Adrenal gland (tissue), 12 donors: ENCODE measurements around the gene PLAAT1. TPM values are rescaled to one million over a fixed set of nuclear protein-coding genes. Genes with fewer than 3 reads are reported as not detected.

Experiments used
- DNase-seq, 7 donors: peaks; one replicate each; pipeline ENCODE4 v3.0.0-alpha.2; 2019 to 2020
- H3K27ac ChIP-seq, 5 donors: fragments of 200-600 bp; sonication (generic) in 4 of 5; 1 replicate in 3 of 5; 2 replicates in 2 of 5; pipeline versions ENCODE4 v1.5.1 to v1.8.0; 2016 to 2020; ENCODE audit warnings: mild to moderate bottlenecking in 1 of 5
- H3K27me3 ChIP-seq: fragments of 200-600 bp; 2 replicates; pipeline ENCODE4 v1.8.0; 2021
- H3K36me3 ChIP-seq, 2 donors: fragments of 200-600 bp; replicated peaks in 1 of 2; 1 replicate in 1 of 2; 2 replicates in 1 of 2; pipeline versions ENCODE4 v1.5.1 to v1.8.0; 2018 to 2022
- H3K4me1 ChIP-seq, 2 donors: fragments of 200-600 bp; replicated peaks in 1 of 2; 1 replicate in 1 of 2; 2 replicates in 1 of 2; pipeline versions ENCODE4 v1.5.1 to v1.8.0; 2018 to 2021
- H3K4me3 ChIP-seq, 4 donors: fragments of 200-600 bp; sonication (generic) in 3 of 4; one replicate each; pipeline ENCODE4 v1.5.1; 2016 to 2018
- H3K9me3 ChIP-seq, 3 donors: fragments of 200-600 bp; sonication (generic) in 1 of 3; replicated peaks in 1 of 3; 1 replicate in 2 of 3; 2 replicates in 1 of 3; pipeline versions ENCODE4 v1.5.1 to v1.8.0; 2016 to 2021
- POLR2A ChIP-seq, 2 donors: fragments of 450-650 bp; IDR thresholded peaks; one replicate each; pipeline ENCODE4 v1.6.1; 2017; ENCODE audit warnings: antibody characterized with exemption in 2 of 2, mild to moderate bottlenecking in 2 of 2, moderate library complexity in 1 of 2
- WGBS, 4 donors: extraction: QIAGEN DNeasy Blood & Tissue Kit in 2 of 4; methylation state at CpG; one replicate each; pipeline versions ENCODE4 v1.1.5 to v1.1.7; 2013 to 2017; 5-methylcytosine and 5-hydroxymethylcytosine counted together
- intact Hi-C, 2 donors: fragments of 100-400 bp; cut with DNase I; formaldehyde crosslinking; loops; one replicate each; pipeline versions ENCODE4 v1.14.1 to v1.15.0; 2022 to 2023
- polyA plus RNA-seq, 3 donors: library from polyadenylated mRNA; stranded (reverse); fragments of 200-250 nt in 2 of 3; fragments of 350-450 nt in 1 of 3; fragmentation: Illumina TruSeq in 1 of 3; extraction: RNeasy Lipid Tissue Mini Kit (QIAGEN cat#74804) in 1 of 3; gene quantifications; one replicate each; pipeline ENCODE4 v1.2.3, GENCODE V29; 2013 to 2014
- total RNA-seq, 9 donors: library from RNA; depleted of rRNA in 4 of 9; stranded (reverse); fragments of >200 nt in 4 of 9; fragments of 120-200 nt in 1 of 9; fragmentation: NEBNext Ultra II Directional in 1 of 9; extraction: Animal tissue kit (Norgen Biotek cat#: 25700) in 1 of 9; gene quantifications; one replicate each; pipeline versions ENCODE4 v1.1.0 to v1.2.4, GENCODE V29; 2013 to 2023
- TF ChIP-seq, protein P1 (sequence below), 6 experiments: fragments of 450-650 bp in 4 of 6; fragments of 200-600 bp in 2 of 6; sonication (generic) in 1 of 6; IDR thresholded peaks; 1 replicate in 5 of 6; 2 replicates in 1 of 6; pipeline versions ENCODE4 v1.5.1 to v1.8.0; 2016 to 2021; ENCODE audit warnings: antibody characterized with exemption in 6 of 6, mild to moderate bottlenecking in 2 of 6, moderate library complexity in 1 of 6
- donor health status: healthy with polysubstance abuse.
- donor health status: Bipolar disorder and iron deficiency.
- donor health status: DM: yes; HTN: yes; CAD: no.
- donor health status: DM: no; HTN: no; CAD: no.
- donor health status: DM: no; HTN: no; CAD: no.
- donor health status: DM: yes; HTN: yes; CAD: no.

Gene PLAAT1
- total and polyA plus RNA-seq, 12 donors: 0.84 to 8.6 (median 3.0) TPM

DNA sequence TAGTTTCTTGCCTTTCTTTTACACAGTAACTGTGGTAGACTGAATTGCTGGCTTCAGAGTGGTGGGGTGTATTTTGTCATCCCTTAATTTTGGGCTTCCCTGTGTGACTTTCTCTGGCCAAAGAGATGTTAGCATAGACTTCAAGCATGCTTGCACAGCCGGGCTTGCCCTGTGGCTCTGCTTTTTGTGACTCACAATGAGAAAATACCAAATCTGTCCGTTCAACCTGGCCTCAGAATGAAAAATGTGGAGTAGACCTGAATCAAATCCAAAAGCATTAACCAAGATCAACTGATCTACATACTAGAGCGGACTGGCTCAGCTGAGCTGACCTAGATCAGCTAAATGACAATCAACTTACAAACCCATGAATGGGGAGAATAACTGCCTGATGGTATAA, 51.4 kb downstream of the PLAAT1 start:
- WGBS, 4 donors: 34 to 78% (median 65%) methylated on average over 3 of the region's 3 CpGs
- no peaks in the 10 kb centered on the region for H3K27me3 ChIP-seq

DNA sequence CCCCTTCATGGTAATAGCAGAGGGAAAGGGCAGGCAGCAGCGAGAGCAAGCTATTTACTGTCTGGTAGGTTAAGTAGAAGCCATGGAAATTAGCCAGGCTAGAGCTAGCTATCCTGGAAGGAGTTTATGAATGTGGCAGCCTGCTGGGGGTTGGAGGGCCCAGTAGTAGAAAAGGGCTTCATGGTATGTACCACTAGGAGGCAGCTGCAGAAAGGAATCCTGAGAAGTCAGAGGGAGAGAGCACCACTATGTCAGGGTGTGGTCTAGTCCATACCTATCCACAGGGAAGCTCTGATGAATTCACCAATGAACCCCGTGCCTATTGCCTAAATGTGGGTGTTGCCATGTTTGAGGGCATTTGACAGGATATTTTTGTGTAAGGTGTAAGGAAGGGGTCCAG, 55.0 kb downstream of the PLAAT1 start:
- Histone ChIP-seq H3K9me3 (no peaks in the 10 kb centered on the region), H3K4me3 (no peak overlapping the region), H3K27me3 (no peaks in the 10 kb centered on the region), H3K27ac (no peak overlapping the region), H3K4me1 (no peaks in the 10 kb centered on the region), H3K36me3 (no peaks in the 10 kb centered on the region)
- no peak for TF ChIP-seq POLR2A (IDR thresholded peaks at IDR 0.05)
- TF ChIP-seq, protein P1, sequence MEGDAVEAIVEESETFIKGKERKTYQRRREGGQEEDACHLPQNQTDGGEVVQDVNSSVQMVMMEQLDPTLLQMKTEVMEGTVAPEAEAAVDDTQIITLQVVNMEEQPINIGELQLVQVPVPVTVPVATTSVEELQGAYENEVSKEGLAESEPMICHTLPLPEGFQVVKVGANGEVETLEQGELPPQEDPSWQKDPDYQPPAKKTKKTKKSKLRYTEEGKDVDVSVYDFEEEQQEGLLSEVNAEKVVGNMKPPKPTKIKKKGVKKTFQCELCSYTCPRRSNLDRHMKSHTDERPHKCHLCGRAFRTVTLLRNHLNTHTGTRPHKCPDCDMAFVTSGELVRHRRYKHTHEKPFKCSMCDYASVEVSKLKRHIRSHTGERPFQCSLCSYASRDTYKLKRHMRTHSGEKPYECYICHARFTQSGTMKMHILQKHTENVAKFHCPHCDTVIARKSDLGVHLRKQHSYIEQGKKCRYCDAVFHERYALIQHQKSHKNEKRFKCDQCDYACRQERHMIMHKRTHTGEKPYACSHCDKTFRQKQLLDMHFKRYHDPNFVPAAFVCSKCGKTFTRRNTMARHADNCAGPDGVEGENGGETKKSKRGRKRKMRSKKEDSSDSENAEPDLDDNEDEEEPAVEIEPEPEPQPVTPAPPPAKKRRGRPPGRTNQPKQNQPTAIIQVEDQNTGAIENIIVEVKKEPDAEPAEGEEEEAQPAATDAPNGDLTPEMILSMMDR (IDR thresholded peaks at IDR 0.05): no peak
- DNase-seq: no peak
- 84 to 94% (median 86%) methylated on average over 2 of the region's 2 CpGs for WGBS, 4 donors
- intact Hi-C loops: no loop called here

More for the DNA sequence above, 51.4 kb downstream of the PLAAT1 start:
- no peak overlapping the region for H3K27ac ChIP-seq
- intact Hi-C loops: no loop called here
- H3K4me1 ChIP-seq: no peaks in the 10 kb centered on the region
- peak in 1 of 7 donors; percentile 23 for DNase-seq
- H3K36me3 ChIP-seq: no peaks in the 10 kb centered on the region
- no peak for TF ChIP-seq POLR2A (IDR thresholded peaks at IDR 0.05)
- TF ChIP-seq, protein P1 (IDR thresholded peaks at IDR 0.05): no peak
- H3K4me3 ChIP-seq: no peak overlapping the region
- no peaks in the 10 kb centered on the region for H3K9me3 ChIP-seq

DNA sequence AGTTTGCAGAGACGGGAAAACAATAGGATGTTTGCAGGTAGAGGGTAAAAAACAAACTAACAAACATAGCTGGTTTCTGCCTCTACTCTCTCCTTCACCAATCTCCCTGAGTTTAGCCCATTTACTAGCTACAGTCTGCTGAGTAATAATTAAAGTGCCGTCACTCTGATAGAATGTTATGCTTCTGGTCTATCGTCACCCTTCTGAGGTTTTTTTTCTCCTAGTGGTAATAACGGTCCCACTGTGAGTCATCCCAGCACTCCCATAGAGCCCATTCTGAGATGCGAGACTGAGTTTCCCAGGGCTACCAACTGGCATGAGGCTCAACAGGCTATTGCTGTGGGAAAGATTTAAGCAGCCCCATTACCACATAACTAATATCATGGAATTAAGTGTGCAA, 56.4 kb downstream of the PLAAT1 start:
- 83 to 92% (median 89%) methylated on average over 5 of the region's 5 CpGs for WGBS, 4 donors
- intact Hi-C loops: no loop called here

DNA sequence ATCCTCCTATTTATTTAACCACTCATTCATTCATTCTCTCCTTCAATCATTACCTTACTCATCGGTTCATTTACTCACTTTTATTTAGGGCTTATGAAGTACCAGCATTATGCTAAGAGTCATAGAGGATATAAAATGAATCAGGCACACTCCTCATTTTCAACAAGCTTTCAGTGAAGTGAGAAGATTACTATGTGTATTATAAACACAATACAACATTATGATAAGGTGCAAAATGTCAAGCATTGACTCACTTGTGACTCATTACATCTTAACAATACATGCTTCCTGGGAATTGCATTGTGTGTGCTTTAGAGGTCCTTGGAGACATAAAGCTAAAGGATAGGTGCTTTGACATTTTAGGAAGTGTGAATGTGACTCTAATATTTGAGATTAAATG, 60.4 kb downstream of the PLAAT1 start:
- no peak overlapping the region for H3K4me3 ChIP-seq
- no peak overlapping the region for H3K27ac ChIP-seq
- intact Hi-C loops: no loop called here
- no peaks in the 10 kb centered on the region for H3K36me3 ChIP-seq
- H3K4me1 ChIP-seq: no peaks in the 10 kb centered on the region
- no peaks in the 10 kb centered on the region for H3K27me3 ChIP-seq
- WGBS, 4 donors: 83 to 100% (median 93%) methylated on average over 1 of the region's 1 CpG
- DNase-seq: no peak
- TF ChIP-seq, protein P1 (IDR thresholded peaks at IDR 0.05): no peak
- no peak for TF ChIP-seq POLR2A (IDR thresholded peaks at IDR 0.05)
- H3K9me3 ChIP-seq: no peaks in the 10 kb centered on the region

More for the DNA sequence above, 56.4 kb downstream of the PLAAT1 start:
- Histone ChIP-seq H3K27me3 (no peaks in the 10 kb centered on the region), H3K36me3 (no peaks in the 10 kb centered on the region), H3K27ac (no peak overlapping the region), H3K9me3 (no peaks in the 10 kb centered on the region), H3K4me1 (no peaks in the 10 kb centered on the region), H3K4me3 (no peak overlapping the region)
- TF ChIP-seq, protein P1 (IDR thresholded peaks at IDR 0.05): no peak
- TF ChIP-seq POLR2A (IDR thresholded peaks at IDR 0.05): no peak
- no peak for DNase-seq
